Measurements from ENCODE around the gene CIBAR2.
"Not testable (repeated sequence)": the region's sequence is repeated elsewhere in the genome, so short reads cannot be mapped to it uniquely, and the experiment has no call there.

Gene CIBAR2

DNA sequence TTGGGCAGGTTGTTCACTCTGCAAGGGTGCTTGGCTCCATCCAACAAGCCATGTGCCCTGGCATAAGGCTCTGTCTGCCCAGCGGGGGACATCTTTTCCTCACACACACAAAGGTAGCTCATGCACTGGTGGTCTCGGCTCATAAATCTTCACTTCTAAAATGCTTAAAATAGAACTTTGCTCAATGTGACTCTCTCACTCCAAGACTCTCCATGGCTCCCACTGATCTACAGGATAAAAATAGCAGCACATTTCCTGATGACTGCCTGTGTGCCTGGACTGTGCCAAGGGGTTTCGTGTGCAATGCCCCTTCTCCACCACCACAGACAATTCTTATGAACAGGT lies 15.1 kb upstream of the CIBAR2 start:
- Histone ChIP-seq H3K4me3 (ENCODE audit: low read length) (no peak overlapping the region), H3K36me3 (ENCODE audit: control insufficient read depth, insufficient read depth, low read length) (no peaks in the 10 kb centered on the region), H3K9me3 (ENCODE audit: control insufficient read depth, insufficient read depth, low read length) (no peaks in the 10 kb centered on the region), H3K4me1 (ENCODE audit: control insufficient read depth, insufficient read depth, low read length) (peaks cover 5% of the 10 kb centered on the region; the same call in 1 of the 2 replicates), H3K27me3 (ENCODE audit: control insufficient read depth, insufficient read depth, low read length) (no peaks in the 10 kb centered on the region), H3K27ac (ENCODE audit: low read length) (no peak overlapping the region)
- no peak for DNase-seq (ENCODE audit: low read depth, low spot score)
- no CpG with 5 or more reads among the region's 3 CpGs for WGBS (ENCODE audit: insufficient coverage, insufficient read length)

DNA sequence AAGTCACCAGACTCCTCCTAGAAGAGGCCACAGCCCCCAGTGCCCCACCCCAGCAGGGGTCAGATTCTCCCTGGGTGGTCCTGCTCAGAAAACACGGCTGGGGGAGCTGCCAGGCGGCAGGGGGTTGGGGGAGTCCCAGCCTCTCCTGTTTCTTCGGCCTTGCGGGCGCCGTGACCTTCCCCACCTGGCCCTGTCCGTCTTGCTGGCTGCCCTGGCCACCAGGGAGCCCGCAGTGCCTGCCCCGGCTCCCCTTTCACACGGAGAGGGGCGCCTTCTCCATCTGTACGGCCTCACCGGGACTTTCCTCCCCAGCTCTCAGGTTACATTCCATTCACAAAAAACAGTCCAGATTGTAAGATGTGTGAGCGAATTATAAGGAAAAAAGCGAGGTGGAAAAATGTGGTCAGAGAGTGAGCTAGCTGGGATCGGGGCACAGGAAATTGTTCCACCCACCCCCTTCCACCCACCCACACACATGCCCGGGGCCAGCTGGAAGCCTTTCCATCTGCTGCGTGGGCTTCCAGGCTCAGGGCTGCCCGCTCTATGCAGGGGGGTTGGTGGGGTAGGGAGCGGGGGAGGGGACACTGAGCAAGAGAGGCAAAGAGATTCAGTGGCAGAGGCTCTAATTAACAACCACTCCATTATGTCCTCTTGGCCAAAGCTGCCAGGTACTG lies 14.6 kb upstream of the CIBAR2 start:
- Histone ChIP-seq H3K27me3 (ENCODE audit: control insufficient read depth, insufficient read depth, low read length) (no peaks in the 10 kb centered on the region), H3K9me3 (ENCODE audit: control insufficient read depth, insufficient read depth, low read length) (no peaks in the 10 kb centered on the region), H3K4me1 (ENCODE audit: control insufficient read depth, insufficient read depth, low read length) (peaks cover 5% of the 10 kb centered on the region; the same call in 1 of the 2 replicates), H3K36me3 (ENCODE audit: control insufficient read depth, insufficient read depth, low read length) (no peaks in the 10 kb centered on the region), H3K27ac (ENCODE audit: low read length) (no peak overlapping the region), H3K4me3 (ENCODE audit: low read length) (no peak overlapping the region)
- no peak for DNase-seq (ENCODE audit: low read depth, low spot score)
- no CpG with 5 or more reads among the region's 20 CpGs for WGBS (ENCODE audit: insufficient coverage, insufficient read length)

DNA sequence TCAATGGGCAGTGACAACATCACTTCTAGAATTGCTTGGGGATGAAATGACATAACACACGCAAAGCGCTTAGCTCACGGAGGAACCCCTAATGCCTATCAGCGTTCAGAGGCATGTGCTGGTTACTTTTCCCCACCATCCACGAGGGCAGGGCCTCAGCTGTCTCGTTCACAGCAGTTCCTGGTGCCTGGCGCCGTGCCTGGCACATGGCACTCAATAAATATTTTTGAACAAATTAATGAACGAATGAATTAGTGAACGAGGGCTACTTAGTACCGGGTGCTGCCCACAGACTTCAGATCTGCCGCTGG lies 14.1 kb upstream of the CIBAR2 start:
- Histone ChIP-seq H3K27ac (ENCODE audit: low read length) (no peak overlapping the region), H3K27me3 (ENCODE audit: control insufficient read depth, insufficient read depth, low read length) (no peaks in the 10 kb centered on the region), H3K36me3 (ENCODE audit: control insufficient read depth, insufficient read depth, low read length) (no peaks in the 10 kb centered on the region), H3K4me3 (ENCODE audit: low read length) (no peak overlapping the region), H3K9me3 (ENCODE audit: control insufficient read depth, insufficient read depth, low read length) (no peaks in the 10 kb centered on the region), H3K4me1 (ENCODE audit: control insufficient read depth, insufficient read depth, low read length) (peaks cover 5% of the 10 kb centered on the region; the same call in 1 of the 2 replicates)
- DNase-seq (ENCODE audit: low read depth, low spot score): no peak
- no CpG with 5 or more reads among the region's 12 CpGs for WGBS (ENCODE audit: insufficient coverage, insufficient read length)

DNA sequence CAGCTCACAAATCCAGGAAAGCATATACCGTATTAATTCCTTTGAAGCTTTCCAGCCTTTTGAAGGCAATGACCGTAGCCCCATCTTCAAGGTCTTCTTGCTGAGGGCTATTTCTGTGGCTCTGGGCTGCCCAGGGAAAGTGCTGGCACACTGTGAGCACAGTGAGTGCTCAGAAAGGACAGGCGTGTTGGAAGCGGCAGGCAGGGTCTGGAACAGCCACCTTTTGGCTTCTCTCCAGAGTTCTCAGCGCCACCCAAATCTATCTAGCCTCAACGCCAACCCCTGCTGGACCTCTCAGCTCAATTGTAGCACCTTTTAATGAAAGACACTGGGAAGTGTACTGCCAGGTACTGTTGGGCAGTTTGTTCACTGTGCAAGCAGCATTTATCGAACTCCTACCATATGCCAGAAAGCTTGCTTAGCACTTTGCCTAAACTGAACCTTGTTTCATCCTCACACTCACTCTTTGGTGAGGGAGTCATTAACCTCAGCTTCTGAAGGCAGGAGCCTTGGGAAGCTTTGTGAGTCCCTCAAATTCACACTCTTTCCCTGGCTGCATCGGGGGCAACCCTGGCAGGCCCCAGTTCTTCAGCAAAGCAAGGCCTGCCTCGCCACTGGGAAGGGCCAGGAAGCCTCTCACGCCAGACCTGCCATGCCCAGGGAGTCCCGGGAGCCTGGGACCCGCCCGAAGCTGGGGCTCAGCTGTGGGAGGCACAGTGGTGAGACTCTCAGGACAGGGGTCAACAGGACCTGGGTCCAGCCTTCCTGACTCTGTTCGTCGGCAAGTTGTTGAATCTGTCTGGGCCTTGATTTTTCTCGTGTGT lies 13.5 kb upstream of the CIBAR2 start:
- Histone ChIP-seq H3K27ac (ENCODE audit: low read length) (no peak overlapping the region), H3K27me3 (ENCODE audit: control insufficient read depth, insufficient read depth, low read length) (no peaks in the 10 kb centered on the region), H3K4me3 (ENCODE audit: low read length) (no peak overlapping the region), H3K4me1 (ENCODE audit: control insufficient read depth, insufficient read depth, low read length) (peaks cover 5% of the 10 kb centered on the region; the same call in 1 of the 2 replicates), H3K9me3 (ENCODE audit: control insufficient read depth, insufficient read depth, low read length) (no peaks in the 10 kb centered on the region), H3K36me3 (ENCODE audit: control insufficient read depth, insufficient read depth, low read length) (no peaks in the 10 kb centered on the region)
- DNase-seq (ENCODE audit: low read depth, low spot score): no peak
- no CpG with 5 or more reads among the region's 16 CpGs for WGBS (ENCODE audit: insufficient coverage, insufficient read length)

DNA sequence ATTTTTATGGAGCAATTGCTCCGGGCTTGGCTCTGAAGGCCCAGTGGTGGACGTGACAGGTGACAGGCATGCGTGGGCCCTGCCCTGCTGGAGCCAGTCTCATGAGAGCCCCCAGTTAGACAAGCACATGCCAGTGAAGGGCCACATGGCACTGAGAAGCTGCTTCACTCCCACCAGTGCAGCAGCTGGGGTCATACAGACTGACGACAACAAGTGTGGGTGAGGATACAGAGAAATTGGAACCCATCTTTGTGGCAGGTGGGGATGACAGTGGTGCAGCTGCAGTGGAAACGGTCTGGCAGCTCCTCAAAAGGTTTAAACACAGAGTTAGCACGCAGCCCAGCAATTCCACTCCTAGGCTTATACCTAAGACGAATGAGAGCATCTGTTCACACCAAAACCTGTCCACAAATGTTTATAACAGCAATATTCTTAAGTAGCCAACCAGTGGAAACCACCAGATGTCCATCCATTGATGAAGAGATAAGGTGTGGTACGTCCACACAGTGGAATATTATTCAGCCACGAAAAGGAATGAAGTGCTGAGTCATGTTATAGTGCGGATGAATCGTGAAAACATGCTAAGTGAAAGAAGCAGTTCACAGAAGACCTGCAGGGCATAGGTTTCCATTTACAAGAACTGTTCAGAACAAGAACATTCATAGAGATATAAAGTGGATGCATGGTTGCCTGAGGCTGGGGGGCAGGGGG lies 12.5 kb upstream of the CIBAR2 start:
- no CpG with 5 or more reads among the region's 11 CpGs for WGBS (ENCODE audit: insufficient coverage, insufficient read length)
- H3K36me3 ChIP-seq (ENCODE audit: control insufficient read depth, insufficient read depth, low read length): no peaks in the 10 kb centered on the region
- DNase-seq (ENCODE audit: low read depth, low spot score): no peak
- H3K4me1 ChIP-seq (ENCODE audit: control insufficient read depth, insufficient read depth, low read length): peaks cover 5% of the 10 kb centered on the region
- H3K9me3 ChIP-seq (ENCODE audit: control insufficient read depth, insufficient read depth, low read length): no peaks in the 10 kb centered on the region
- H3K27me3 ChIP-seq (ENCODE audit: control insufficient read depth, insufficient read depth, low read length): no peaks in the 10 kb centered on the region
- H3K27ac ChIP-seq (ENCODE audit: low read length): no peak overlapping the region
- no peak overlapping the region for H3K4me3 ChIP-seq (ENCODE audit: low read length)

DNA sequence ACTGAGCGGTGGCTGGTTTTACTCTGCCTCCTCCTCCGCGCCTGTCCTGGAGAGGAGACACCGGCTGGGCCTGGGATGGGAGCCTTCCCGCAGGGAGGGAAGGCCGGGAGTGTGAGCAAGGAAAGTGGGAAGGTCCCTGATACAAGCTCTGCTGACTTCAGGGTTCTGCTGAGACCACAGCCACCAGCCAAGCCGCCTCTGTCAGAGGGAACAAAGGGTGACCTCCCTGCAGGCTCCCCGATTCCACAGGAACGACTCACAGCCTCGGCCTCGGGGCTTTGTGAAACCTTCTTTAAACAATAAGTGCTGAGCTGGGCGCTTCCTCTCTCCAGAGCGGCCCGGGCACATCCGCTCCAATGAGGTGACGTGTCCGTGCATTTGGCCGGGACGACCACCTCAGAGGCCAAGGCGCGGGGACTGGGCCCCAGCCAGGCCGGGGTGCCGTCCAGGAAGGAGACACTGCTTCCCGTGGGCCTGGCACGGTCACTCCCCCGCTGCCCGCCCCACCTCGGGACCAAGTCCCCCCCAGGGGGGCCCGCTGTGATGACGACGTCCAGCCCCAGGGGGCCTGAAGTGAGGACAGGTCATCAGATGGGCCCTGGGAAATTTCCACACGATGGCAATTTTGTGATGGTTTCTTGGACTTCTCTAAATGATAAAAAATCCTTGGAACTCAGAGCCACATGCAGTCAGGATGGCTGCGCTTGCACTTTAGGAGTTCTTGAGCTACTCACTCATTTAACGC lies 11.8 kb upstream of the CIBAR2 start:
- no peak overlapping the region for H3K27ac ChIP-seq (ENCODE audit: low read length)
- no peak overlapping the region for H3K4me3 ChIP-seq (ENCODE audit: low read length)
- no peaks in the 10 kb centered on the region for H3K36me3 ChIP-seq (ENCODE audit: control insufficient read depth, insufficient read depth, low read length)
- peaks cover 5% of the 10 kb centered on the region for H3K4me1 ChIP-seq (ENCODE audit: control insufficient read depth, insufficient read depth, low read length)
- no peak for DNase-seq (ENCODE audit: low read depth, low spot score)
- no CpG with 5 or more reads among the region's 34 CpGs for WGBS (ENCODE audit: insufficient coverage, insufficient read length)
- no peaks in the 10 kb centered on the region for H3K9me3 ChIP-seq (ENCODE audit: control insufficient read depth, insufficient read depth, low read length)
- H3K27me3 ChIP-seq (ENCODE audit: control insufficient read depth, insufficient read depth, low read length): no peaks in the 10 kb centered on the region

DNA sequence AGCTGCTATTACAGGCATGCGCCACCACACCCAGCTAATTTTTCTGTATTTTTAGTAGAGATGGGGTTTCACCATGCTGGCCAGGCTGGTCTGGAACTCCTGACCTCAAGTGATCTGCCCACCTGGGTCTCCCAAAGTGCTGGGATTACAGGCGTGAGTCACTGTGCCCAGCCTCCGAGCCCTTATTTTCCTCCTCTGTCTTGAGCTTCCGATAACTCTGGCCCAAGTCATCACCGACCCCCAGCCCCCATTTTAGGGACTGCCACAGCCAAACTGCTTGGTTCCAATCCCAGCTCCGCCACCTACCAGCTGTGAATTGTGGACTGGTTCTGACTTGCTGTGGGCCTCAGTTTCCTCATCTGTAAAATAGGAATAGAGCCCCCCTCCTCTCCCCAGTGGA lies 11.2 kb upstream of the CIBAR2 start:
- H3K4me1 ChIP-seq (ENCODE audit: control insufficient read depth, insufficient read depth, low read length); H3K4me3 ChIP-seq (ENCODE audit: low read length); H3K27me3 ChIP-seq (ENCODE audit: control insufficient read depth, insufficient read depth, low read length); H3K27ac ChIP-seq (ENCODE audit: low read length); H3K9me3 ChIP-seq (ENCODE audit: control insufficient read depth, insufficient read depth, low read length); DNase-seq (ENCODE audit: low read depth, low spot score); H3K36me3 ChIP-seq (ENCODE audit: control insufficient read depth, insufficient read depth, low read length): not testable (repeated sequence)
- WGBS (ENCODE audit: insufficient coverage, insufficient read length): no CpG with 5 or more reads among the region's 6 CpGs

DNA sequence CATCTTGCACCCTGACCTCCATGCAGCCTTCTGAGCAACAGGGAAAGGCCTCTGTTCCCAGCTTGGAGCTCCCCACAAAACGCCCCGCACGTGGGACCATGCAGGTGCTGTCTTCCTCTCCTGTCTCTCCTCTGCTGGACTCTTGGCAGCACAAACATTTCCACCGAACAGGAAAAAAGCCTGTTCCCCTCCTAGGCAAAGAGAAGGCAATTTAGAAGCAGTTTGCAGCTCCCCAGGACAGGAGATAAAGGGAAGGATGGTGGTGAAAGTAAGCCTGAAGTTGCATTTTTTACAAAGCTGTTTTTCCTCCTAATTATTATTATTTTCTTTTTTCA lies 7.7 kb upstream of the CIBAR2 start:
- H3K4me3 ChIP-seq (ENCODE audit: low read length): no peak overlapping the region
- H3K4me1 ChIP-seq (ENCODE audit: control insufficient read depth, insufficient read depth, low read length): no peaks in the 10 kb centered on the region; the same call in 1 of the 2 replicates
- no peaks in the 10 kb centered on the region for H3K9me3 ChIP-seq (ENCODE audit: control insufficient read depth, insufficient read depth, low read length)
- no peaks in the 10 kb centered on the region for H3K27me3 ChIP-seq (ENCODE audit: control insufficient read depth, insufficient read depth, low read length)
- no peak for DNase-seq (ENCODE audit: low read depth, low spot score)
- H3K27ac ChIP-seq (ENCODE audit: low read length): no peak overlapping the region
- no CpG with 5 or more reads among the region's 4 CpGs for WGBS (ENCODE audit: insufficient coverage, insufficient read length)
- H3K36me3 ChIP-seq (ENCODE audit: control insufficient read depth, insufficient read depth, low read length): no peaks in the 10 kb centered on the region

DNA sequence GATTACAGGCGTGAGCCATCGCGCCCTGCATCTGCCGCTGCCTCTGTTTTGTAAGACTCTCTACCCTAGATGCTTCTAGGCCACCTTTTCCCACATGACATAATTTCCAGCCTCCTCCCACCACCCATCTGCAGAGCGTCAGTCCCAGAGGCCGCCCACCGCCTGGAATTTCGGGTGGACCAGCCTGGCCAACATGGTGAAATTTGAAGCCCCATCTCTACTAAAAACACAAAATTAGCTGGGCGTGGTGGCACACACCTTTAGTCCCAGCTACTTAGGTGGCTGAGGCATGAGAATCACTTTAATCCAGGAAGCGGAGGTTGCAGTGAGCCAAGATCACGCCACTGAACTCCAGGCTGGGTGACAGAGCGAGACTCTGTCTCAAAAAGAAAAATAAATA lies 5.1 kb upstream of the CIBAR2 start:
- Histone ChIP-seq H3K27me3 (ENCODE audit: control insufficient read depth, insufficient read depth, low read length) (no peaks in the 10 kb centered on the region), H3K4me1 (ENCODE audit: control insufficient read depth, insufficient read depth, low read length) (no peaks in the 10 kb centered on the region; the same call in 1 of the 2 replicates), H3K4me3 (ENCODE audit: low read length) (no peak overlapping the region), H3K36me3 (ENCODE audit: control insufficient read depth, insufficient read depth, low read length) (no peaks in the 10 kb centered on the region), H3K27ac (ENCODE audit: low read length) (no peak overlapping the region), H3K9me3 (ENCODE audit: control insufficient read depth, insufficient read depth, low read length) (no peaks in the 10 kb centered on the region)
- no peak for DNase-seq (ENCODE audit: low read depth, low spot score)
- no CpG with 5 or more reads among the region's 12 CpGs for WGBS (ENCODE audit: insufficient coverage, insufficient read length)

DNA sequence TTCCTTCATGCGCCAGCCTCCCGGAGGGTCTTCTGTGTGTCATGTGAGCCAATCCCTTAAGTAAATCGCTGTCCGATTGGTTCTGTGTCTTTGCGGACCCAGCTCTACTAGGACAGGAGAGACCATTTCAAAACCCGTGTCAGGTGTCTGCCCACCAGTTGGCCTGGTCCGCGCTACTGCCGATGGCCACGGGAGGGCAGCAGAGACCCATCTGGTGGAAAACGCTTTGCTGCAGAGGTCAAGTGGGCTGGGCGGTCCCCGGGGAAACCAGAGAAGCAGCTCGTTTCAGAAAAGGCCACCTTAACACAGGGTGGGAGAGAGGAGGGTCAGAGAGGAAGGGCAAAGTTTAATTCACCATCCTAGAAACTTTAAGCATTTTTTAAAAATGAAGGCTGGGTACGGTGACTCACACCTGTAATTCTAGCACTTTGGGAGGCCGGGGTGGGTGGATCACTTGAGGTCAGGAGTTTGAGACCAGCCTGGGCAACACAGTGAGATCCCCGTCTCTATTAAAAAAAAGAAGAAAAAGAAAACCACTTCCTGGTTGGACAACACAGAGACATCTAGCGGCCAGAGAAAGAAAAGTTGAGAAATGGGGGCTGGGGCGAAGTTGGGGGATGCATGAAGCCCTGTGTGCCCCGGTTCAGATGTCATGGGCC lies 2.8 kb upstream of the CIBAR2 start:
- DNase-seq (ENCODE audit: low read depth, low spot score): peak; percentile 92
- Histone ChIP-seq H3K36me3 (ENCODE audit: control insufficient read depth, insufficient read depth, low read length) (no peaks in the 10 kb centered on the region), H3K4me3 (ENCODE audit: low read length) (no peak overlapping the region), H3K4me1 (ENCODE audit: control insufficient read depth, insufficient read depth, low read length) (no peaks in the 10 kb centered on the region; the same call in 1 of the 2 replicates), H3K27me3 (ENCODE audit: control insufficient read depth, insufficient read depth, low read length) (no peaks in the 10 kb centered on the region), H3K27ac (ENCODE audit: low read length) (no peak overlapping the region), H3K9me3 (ENCODE audit: control insufficient read depth, insufficient read depth, low read length) (no peaks in the 10 kb centered on the region)
- WGBS (ENCODE audit: insufficient coverage, insufficient read length): no CpG with 5 or more reads among the region's 20 CpGs

All from iPS DF 6.9 (cell line).